Stimulated activated naive CD8-positive, alpha-beta T cell treated with anti-CD3 and anti-CD28 coated beads, Interleukin-15, Interleukin-2, amounts not matched to agents 100 ng/mL and 50 ng/mL, for 24 hours (primary cell): ENCODE data around the gene ATP1A2.

ENCODE experiments used
- H3K27ac Mint-ChIP-seq: one replicate; pipeline ENCODE4 v1.8.0; 2021; ENCODE audit warnings: mild to moderate bottlenecking, mixed read lengths
- H3K27me3 Mint-ChIP-seq: one replicate; pipeline ENCODE4 v1.8.0; 2021; ENCODE audit warnings: mixed read lengths
- H3K36me3 Mint-ChIP-seq: one replicate; pipeline ENCODE4 v1.8.0; 2021; ENCODE audit warnings: low read depth, mixed read lengths
- H3K4me1 Mint-ChIP-seq: one replicate; pipeline ENCODE4 v1.8.0; 2021; ENCODE audit warnings: low read depth, mixed read lengths
- H3K4me3 Mint-ChIP-seq: one replicate; pipeline ENCODE4 v1.8.0; 2021; ENCODE audit warnings: mild to moderate bottlenecking, mixed read lengths
- H3K9me3 Mint-ChIP-seq: one replicate; pipeline ENCODE4 v1.8.0; 2021; ENCODE audit warnings: mixed read lengths

The ATP1A2 gene

GRCh38 chr1:160093624-160094290 is 21.8 kb upstream of the ATP1A2 start:
- Mint-ChIP-seq H3K36me3 (peaks cover 9% of the 10 kb centered on the region), H3K9me3 (no peaks in the 10 kb centered on the region), H3K27ac (no peak overlapping the region), H3K4me1 (peaks cover 31% of the 10 kb centered on the region), H3K27me3 (no peaks in the 10 kb centered on the region), H3K4me3 (no peak overlapping the region)

- Mint-ChIP-seq H3K9me3 (no peaks in the 10 kb centered on the region), H3K4me3 (no peak overlapping the region), H3K4me1 (peaks cover 34% of the 10 kb centered on the region)
These were observed 21.3 kb upstream of the ATP1A2 start for GRCh38 chr1:160094291-160094625.

DNA sequence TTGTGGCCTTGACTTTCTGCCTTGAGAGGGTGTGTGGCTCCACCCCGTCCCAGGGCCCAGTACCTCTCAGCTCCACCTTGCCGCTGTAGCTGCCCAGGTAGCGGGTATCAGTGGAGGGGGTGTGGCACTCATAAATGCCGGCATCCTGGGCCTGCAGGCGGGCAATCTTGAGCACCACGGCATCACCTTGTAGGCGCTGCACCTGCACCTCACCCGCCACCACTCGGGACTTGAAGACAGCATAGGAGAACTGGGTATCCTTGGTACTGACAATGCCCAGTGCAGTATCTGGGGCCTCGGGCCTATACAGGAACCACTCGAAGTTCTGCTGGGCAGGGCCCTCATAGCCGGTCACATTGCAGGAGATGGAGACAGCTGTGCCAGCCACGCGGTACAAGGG is 20.8 kb upstream of the ATP1A2 start:
- H3K4me3 Mint-ChIP-seq, result no peak overlapping the region
- no peaks in the 10 kb centered on the region for H3K27me3 Mint-ChIP-seq
- no peak overlapping the region for H3K27ac Mint-ChIP-seq
- H3K9me3 Mint-ChIP-seq, result no peaks in the 10 kb centered on the region
- H3K4me1 Mint-ChIP-seq, result peaks cover 39% of the 10 kb centered on the region
- peaks cover 4% of the 10 kb centered on the region for H3K36me3 Mint-ChIP-seq

More at GRCh38 chr1:160094291-160094625, 21.3 kb upstream of the ATP1A2 start:
- Mint-ChIP-seq H3K27me3 (no peaks in the 10 kb centered on the region), H3K36me3 (peaks cover 4% of the 10 kb centered on the region), H3K27ac (no peak overlapping the region)

DNA sequence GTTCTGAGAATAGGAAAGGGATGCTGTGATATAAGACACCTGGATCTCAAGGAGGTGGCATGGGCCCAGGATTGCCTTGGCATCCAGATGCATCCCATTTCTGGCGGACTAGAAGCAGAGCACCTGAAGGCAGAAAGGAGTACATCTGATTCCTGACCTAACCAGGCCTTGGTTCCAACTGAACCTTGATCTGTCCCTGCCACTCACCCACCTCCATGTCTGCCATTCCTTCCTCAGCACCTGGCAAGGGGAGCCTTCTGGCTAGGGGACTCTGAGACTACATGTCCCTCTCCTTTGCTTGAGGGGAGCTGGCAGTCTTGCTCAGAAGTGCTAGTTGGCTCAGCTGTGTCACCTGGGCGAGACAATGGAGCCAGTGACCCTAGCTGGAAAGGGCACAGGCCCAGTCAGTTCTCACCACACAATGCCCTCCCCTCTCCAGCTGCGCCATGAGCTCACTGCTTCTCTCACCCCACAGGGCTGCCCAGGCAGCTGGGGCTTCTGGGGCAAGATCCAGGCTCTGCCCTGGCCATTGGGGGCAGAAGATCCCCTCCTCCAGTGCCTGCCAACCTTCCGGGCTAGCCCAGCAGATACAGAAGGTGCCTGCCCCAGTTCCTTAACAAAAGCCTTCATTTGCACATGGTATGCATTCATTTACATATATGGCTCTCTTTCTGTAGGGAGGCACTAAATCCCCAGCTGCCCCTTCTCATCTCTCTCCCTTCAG is 20.0 kb upstream of the ATP1A2 start:
- no peaks in the 10 kb centered on the region for H3K27me3 Mint-ChIP-seq
- H3K4me3 Mint-ChIP-seq, result peak overlapping the region; percentile 54
- H3K9me3 Mint-ChIP-seq, result no peaks in the 10 kb centered on the region
- H3K4me1 Mint-ChIP-seq, result peaks cover 39% of the 10 kb centered on the region
- H3K36me3 Mint-ChIP-seq, result peaks cover 4% of the 10 kb centered on the region
- H3K27ac Mint-ChIP-seq, result no peak overlapping the region

- Mint-ChIP-seq H3K4me1 (peaks cover 49% of the 10 kb centered on the region), H3K27ac (peak overlapping the region; percentile 78), H3K9me3 (no peaks in the 10 kb centered on the region), H3K4me3 (peak overlapping the region; percentile 89), H3K27me3 (no peaks in the 10 kb centered on the region), H3K36me3 (peaks cover 4% of the 10 kb centered on the region)
These were observed 19.1 kb upstream of the ATP1A2 start for GRCh38 chr1:160096274-160097116.

GRCh38 chr1:160097151-160097910 is 18.2 kb upstream of the ATP1A2 start:
- Mint-ChIP-seq H3K27ac (peak overlapping the region; percentile 78), H3K27me3 (no peaks in the 10 kb centered on the region), H3K36me3 (no peaks in the 10 kb centered on the region), H3K4me3 (peak overlapping the region; percentile 89), H3K4me1 (peaks cover 57% of the 10 kb centered on the region), H3K9me3 (no peaks in the 10 kb centered on the region)

GRCh38 chr1:160097911-160098851 is 17.4 kb upstream of the ATP1A2 start, which contains the start of gene IGSF8:
IGSF8 (minus strand) TSS chr1:160098619; CDS start chr1:160098472, 147 bp downstream.
- peaks cover 66% of the 10 kb centered on the region for H3K4me1 Mint-ChIP-seq
- peak within 1 kb of the TSS; percentile 89 for H3K4me3 Mint-ChIP-seq
- no peaks in the 10 kb centered on the region for H3K9me3 Mint-ChIP-seq
- peak within 1 kb of the TSS; percentile 81 for H3K27ac Mint-ChIP-seq
- no peaks in the 10 kb centered on the region for H3K27me3 Mint-ChIP-seq
- H3K36me3 Mint-ChIP-seq, result no peaks in the 10 kb centered on the region

GRCh38 chr1:160098852-160099561 is 16.6 kb upstream of the ATP1A2 start:
- H3K4me1 Mint-ChIP-seq, result peaks cover 68% of the 10 kb centered on the region
- peak overlapping the region; percentile 74 for H3K4me3 Mint-ChIP-seq
- H3K27ac Mint-ChIP-seq, result peak overlapping the region; percentile 81

DNA sequence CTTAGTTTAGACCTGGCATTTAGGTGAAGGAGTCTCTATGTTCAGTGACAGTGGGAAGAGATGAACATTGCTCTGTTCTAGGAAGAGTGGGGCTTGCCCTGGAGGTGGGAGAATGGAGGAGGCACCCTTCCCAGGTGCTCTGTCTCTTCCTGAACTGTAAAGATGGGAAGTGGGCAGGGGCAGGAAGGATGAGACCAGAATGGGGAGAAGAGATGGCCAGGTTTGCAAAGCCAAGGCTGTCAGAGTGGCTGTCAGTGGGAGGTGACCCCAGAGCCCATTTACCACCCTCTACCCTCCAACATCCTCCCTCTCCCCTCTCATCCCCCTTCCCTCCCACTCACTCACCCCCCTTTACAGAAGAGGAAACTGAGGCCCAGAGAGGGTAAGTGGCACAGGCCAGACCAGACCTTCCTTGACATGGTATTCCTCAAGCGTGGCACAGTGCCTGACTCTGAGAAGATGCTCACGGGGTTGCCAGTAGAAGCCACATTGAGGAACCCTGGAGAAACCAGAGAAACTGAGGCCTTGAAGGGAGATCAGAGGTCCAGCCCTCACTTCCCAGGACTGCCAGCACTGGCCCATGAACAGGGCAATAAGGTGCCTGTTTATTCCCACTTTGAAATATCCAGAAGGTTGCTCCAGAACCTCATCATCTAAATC is 15.7 kb upstream of the ATP1A2 start:
- peak overlapping the region; percentile 81 for H3K27ac Mint-ChIP-seq
- H3K27me3 Mint-ChIP-seq, result no peaks in the 10 kb centered on the region
- H3K4me1 Mint-ChIP-seq, result peaks cover 61% of the 10 kb centered on the region
- peak overlapping the region; percentile 74 for H3K4me3 Mint-ChIP-seq
- no peaks in the 10 kb centered on the region for H3K36me3 Mint-ChIP-seq
- no peaks in the 10 kb centered on the region for H3K9me3 Mint-ChIP-seq

More at GRCh38 chr1:160098852-160099561, 16.6 kb upstream of the ATP1A2 start:
- Mint-ChIP-seq H3K9me3 (no peaks in the 10 kb centered on the region), H3K27me3 (no peaks in the 10 kb centered on the region), H3K36me3 (no peaks in the 10 kb centered on the region)

DNA sequence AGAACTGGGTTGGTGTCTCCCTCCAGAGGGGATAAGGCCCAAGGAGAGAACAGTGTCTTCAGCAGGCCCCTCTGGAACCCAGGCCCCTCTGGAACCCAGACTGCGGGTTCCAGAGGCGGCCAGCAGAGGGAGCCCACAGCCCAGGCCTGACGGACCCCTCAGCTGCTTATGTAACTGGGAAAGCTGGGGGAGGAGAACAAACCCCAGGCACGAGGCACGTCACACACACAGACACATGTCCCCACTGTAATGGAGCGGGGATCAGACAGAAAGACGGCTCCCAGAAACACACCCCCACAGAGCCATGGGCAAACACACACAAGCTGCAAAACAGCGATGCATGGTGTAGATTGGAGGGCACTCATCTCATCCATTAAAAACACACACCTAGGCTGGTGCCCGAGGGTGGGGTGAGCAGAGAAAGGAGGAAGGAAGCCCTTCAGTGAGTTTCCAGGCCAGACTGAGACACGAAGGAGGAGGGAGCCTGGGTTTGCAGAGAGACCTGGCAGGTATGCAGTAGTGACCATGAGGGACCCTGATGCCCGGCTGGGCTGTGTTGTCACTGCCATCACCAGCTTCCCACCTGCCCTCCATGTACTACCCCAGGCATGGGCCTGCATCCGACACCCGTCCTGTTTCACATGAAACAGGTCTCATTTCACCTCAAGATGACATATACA is 14.4 kb upstream of the ATP1A2 start:
- peak overlapping the region; percentile 91 for H3K27ac Mint-ChIP-seq
- H3K4me3 Mint-ChIP-seq, result peak overlapping the region; percentile 48
- H3K27me3 Mint-ChIP-seq, result no peaks in the 10 kb centered on the region
- H3K36me3 Mint-ChIP-seq, result no peaks in the 10 kb centered on the region
- peaks cover 54% of the 10 kb centered on the region for H3K4me1 Mint-ChIP-seq
- H3K9me3 Mint-ChIP-seq, result no peaks in the 10 kb centered on the region

GRCh38 chr1:160101717-160102522 is 13.6 kb upstream of the ATP1A2 start:
- H3K27me3 Mint-ChIP-seq, result no peaks in the 10 kb centered on the region
- H3K4me3 Mint-ChIP-seq, result no peak overlapping the region
- H3K27ac Mint-ChIP-seq, result peak overlapping the region; percentile 91
- no peaks in the 10 kb centered on the region for H3K9me3 Mint-ChIP-seq
- no peaks in the 10 kb centered on the region for H3K36me3 Mint-ChIP-seq
- H3K4me1 Mint-ChIP-seq, result peaks cover 48% of the 10 kb centered on the region
